CD1c-positive myeloid dendritic cell (primary cell): ENCODE data around the gene ZNF148.
A peak's percentile ranks its signal among the peaks of the same experiment; 100 is the strongest.

ENCODE experiments used
- DNase-seq: peaks from one replicate; pipeline ENCODE4 v3.0.0-alpha.2; 2016; ENCODE audit errors: extremely low spot score

Gene ZNF148

DNA sequence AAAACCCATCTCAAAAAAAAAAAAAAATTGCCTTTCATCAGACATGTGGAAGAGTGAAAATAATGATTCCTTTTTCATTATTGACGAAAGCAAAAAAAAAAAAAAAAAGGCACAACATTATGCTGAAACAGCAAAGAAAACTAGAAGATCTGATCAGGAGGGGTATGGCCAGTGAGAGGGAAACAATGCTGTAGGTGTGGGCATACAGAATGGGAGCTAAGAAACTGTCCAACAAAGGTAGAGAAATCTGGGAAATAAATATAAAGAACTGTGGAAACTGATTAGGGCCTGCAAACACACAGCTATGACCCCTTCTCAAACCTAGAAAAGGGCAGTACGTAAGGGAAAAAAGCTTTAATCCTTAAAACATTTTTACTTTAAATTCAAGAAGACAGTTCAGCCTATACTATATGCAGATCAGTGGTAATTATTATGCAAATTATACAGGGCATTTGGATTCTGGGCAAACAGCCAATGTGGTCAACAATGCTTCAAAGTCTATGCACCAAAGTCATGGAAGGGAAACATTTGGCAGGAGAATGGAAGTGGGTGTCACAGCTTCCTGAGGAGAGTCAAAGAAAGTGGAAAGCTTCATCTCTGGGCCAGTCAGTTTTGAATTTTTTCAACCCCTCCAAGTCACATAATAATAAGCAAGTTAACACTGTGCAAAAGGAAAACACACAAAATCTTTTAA lies 94.3 kb downstream of the ZNF148 start:
- DNase-seq = no peak

DNA sequence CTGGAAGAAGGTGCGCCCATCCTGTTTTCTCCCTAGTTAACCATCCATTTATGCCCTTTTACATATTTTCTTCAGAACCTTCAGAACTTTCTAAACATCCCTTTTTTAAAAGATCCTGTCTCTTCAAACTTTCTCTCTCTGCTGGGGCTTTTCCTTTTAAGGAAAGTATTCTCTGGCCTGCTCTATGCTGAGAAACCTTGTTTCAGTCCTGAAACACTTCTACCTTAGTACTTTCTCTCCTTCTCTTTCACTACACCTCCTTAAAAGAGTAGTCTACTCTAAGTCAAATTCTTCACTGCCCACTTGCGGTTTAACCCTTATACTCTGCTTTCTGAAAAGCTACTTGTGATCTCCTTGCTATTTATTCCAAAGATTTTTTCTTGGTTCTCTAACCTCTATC lies 97.0 kb downstream of the ZNF148 start:
- no peak for DNase-seq

DNA sequence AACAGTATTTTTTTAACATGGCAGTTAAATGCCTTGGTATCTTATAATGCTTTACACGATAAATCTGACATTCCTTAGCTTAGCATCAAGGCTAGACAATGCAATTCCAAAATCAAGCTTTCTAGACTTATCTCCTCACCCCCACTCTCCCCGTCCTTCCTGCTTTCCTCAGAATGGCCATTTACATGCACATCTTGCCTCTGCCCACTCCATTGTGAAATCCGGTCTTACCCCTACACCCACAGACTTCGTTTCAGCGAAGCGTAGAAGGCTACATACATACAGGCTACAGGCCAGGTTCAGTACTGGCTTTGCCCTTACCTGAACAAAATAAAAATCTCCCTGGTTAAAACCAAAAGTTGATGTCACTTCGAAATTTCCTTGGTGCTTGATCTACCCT lies 104.0 kb downstream of the ZNF148 start:
- peak; percentile 18 for DNase-seq

DNA sequence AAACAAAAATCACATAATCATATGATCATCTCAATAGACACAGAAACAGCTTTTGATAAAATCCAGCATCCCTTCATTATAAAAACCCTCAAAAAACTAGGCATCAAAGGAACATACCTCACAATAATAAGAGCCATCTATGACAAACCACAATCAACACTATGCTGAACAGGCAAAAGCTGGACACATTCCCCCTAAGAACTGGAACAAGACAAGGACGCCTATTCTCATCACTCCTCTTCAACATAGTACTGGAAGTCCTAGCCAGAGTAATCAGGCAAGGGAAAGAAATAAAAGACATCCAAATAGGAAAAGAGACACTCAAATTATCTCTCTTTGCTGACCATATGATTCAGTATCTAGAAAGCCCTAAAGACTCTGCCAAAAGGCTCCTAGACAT lies 107.7 kb downstream of the ZNF148 start:
- DNase-seq = no peak

DNA sequence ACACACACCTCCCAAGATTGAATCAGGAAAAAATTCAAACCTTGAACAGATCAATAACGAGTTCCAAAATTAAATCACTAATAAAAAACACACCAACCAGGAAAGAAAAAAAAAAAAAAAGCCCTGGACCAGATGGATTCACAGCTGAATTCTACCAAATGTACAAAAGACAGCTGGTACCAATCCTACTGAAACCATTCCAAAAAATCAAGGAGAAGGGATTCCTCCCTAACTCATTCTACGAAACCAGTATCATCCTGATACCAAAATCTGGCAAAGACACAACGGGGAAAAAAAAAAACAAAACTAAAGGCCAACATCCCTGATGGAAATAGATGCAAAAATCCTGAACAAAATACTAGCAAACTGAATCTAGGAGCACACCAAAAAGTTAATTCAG lies 108.2 kb downstream of the ZNF148 start:
- DNase-seq = no peak

DNA sequence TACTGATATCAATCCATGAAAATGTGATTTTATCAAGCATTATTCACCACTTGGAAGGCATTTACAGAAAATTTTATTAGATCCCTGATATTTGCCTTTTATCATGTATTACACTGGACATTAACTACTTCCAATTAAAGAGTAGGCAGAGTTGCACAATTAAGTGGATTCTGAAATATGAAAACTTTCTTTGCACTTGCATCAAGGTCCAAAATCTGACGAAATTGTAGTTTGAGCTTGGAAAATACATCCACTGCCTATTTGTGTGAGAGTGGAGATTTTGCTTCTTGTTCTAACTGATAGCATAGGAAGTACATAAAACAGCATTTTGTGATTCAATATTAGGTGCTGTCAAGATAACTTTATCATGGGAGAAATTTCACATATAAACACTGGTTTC lies 113.0 kb downstream of the ZNF148 start:
- DNase-seq = no peak

DNA sequence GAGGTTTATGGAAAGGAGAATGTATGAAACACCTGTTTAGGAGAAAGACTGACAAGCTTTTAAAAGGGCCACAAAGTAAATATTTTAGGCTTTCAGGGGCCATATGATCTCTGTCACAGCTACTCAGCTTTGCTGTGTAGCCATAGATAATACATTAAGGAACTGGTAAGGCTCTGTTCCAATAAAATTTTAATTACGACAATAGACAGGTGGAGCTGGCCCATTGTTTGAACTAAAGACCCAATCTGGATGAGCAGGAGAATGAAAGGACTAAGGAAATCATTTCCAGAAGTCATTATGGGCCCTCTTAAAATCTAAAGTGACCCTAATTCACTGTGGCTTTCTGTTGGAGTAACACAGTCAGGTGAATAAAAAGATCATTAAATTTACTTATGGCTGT lies 114.1 kb downstream of the ZNF148 start:
- DNase-seq = no peak

DNA sequence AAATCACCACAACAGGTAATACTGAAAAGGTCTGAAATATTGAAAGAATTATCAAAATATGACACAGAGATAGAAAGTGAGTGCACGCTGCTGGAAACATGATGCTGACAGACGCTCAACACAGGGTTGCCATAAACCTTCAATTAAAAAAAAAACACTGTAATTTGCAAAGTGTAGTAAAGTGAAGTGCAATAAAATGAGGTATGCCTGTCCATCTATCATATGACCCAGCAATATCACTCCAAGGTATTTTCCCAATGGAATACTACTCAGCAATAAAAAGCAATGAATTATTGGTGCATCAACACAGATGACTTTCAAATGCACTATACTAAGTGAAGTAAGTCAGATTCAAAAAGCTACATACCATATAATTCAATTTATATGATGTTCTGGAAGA lies 115.0 kb downstream of the ZNF148 start:
- DNase-seq = no peak

DNA sequence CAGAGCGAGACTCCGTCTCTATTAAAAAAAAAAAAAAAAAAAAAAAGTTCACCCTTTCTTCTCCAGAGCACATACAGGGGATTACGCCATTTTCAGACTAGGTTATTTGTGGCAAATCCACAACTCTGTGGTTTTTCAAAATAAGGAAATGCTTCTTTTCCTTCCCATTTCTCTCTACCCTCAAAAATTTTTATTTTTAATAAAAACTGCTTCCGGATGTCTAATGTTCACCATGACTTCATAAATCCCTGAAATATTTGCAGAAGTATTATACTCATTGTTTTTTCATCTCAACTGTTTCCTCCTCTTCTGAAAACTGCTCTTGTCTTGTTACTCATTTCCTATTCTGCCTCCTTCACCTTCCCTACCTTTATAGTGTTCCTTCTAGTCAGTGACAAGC lies 117.6 kb downstream of the ZNF148 start:
- peak; percentile 84 for DNase-seq

DNA sequence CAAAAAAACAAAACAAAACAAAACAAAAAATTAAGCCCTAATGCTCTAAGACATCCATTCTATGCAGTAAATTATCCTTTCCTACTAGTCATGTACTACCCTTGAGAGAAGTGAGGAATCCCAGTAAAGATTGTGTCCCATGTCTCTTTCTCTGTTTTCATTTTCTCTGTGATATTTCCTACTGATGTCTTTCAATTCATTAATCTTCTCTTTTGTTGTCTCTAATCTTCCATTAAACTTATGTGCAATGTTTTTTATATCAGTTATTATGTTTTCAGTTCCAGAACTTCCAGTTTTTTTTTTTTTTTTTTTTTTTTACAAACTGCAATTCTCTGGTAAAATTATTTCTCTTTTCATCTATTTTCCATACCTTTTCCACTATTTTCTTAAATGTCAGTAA lies 118.5 kb downstream of the ZNF148 start:
- DNase-seq = no peak

DNA sequence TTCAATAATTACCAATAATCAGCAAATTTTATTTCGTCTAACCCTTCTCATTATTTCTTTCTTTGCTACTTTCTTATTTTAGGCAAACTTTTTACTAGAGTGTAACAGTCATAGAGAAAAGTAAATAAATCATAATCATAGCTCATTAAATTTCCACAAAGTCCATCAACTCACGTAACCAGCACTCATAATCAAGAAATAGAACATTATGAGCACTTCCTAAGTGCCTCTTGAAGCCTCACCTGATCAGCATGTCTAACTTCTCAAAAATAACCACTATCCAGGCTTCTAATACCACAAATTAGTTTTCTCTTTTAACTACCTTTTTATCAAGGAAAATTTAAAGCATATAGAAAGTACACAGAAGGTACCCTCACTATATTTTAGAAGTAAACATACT lies 124.2 kb downstream of the ZNF148 start:
- DNase-seq = no peak

DNA sequence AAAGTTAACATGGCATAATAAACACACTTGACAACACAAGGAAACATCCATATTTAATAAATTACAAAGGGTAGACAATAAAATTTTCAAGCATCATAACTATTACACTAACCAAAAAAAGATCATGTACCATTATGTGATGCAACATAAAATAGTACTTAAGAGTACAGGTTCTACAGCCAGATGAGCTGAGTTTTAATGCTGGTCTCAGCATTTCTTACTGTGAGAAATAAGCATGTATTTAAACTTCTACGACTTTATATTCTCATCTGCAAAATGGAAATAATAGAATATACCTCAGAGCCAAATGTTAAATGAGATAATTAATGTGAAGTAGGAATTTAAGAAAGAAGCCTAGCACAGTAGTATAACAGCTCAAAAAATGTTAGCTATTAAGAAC lies 128.9 kb downstream of the ZNF148 start:
- no peak for DNase-seq

DNA sequence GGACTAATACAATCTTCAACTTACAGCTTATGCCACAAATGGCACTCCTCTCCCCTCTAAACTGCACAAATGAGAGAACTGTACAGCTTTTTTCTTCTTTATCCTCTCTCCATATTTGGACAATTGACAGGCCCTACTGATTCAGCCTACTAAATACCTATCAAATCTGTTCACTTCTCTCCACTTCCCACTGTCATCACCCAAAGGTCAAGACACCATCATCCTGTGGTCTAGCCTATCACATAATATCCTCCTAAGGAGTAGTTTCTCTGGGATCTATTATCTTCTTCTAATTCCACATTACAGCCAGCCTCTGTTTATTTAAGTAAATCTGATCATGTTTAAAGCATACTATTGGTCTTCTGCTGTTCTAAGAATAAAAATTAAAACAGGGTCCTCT lies 129.6 kb downstream of the ZNF148 start:
- no peak for DNase-seq

DNA sequence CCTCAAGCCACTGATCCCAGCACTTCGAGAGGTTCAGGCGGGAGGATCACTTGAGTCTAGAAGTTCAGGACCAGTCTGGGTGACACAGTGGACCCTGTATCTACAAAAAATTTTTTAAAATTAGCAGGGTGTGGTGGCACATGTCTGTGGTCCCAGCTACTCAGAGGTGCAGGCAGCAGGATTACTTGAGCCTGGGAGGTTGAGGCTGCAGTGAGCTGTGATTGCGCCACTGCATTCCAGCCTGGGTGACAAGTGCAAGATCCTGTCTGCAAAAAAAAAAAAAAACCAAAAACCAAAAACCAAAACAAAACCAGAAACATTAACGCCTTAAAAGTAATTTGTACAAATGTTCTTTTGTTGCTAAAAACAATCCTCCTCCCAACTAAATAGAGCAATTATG lies 134.6 kb downstream of the ZNF148 start:
- DNase-seq = no peak

DNA sequence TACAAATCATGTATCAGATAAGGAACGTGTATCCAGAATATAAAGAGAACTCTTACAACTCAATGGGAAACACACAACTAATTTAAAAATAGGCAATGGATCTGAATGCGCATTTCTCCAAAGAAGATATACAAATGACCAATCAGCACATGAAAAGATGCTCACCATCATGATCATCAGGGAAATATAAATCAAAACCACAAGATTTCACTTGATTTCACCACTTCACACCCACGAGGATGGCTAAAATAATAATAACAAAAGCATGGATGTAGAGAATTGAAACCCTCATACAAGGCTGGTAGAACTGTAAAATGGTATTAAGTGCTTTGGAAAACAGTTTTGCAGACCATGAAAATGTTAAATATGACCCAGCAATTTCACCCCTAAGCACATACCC lies 135.9 kb downstream of the ZNF148 start:
- peak; percentile 6 for DNase-seq

DNA sequence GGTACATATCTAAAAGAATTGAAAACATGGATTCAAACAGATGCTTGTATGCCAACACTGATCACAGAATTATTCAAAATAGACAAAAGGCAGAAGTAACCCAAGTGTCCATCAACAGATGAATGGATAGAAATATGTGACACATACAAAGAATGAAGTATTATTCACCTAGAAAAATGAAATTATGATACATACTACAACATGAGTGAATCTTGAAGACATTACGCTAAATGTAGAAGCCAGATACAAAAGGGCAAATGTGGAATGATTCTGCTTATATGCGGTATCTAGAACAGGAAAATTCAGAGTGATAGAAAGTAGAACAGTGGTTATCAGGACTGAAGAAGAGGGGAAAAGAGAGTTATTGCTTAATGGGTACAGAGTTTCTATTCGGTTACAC lies 136.4 kb downstream of the ZNF148 start:
- DNase-seq = no peak

DNA sequence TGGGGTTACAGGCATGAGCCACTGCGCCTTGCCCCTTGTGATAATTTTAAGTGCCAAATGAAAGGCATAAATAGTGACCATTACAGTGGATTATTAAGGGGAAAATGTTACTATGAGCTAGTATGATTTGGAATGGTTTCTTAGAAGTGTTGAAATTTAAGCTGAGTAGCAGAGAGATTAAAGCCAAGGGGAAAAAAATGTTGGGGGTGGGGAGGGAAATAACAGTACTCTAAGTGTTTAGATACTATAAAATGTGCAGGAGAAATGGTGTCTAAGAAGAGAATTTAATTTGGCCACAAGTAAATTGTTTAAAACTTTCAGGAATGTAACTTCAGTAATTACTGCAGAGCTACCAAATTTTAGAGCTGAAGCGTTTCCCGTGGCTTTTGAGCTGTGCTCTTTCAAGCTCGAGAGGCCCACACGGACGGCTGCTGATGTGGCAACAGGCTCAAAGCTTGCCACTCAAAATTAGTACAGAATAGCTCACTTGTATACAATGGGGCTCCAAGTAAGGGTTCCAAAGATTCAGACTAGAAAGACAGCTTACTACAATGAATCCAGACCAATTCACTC lies 138.7 kb downstream of the ZNF148 start:
- no peak for DNase-seq

DNA sequence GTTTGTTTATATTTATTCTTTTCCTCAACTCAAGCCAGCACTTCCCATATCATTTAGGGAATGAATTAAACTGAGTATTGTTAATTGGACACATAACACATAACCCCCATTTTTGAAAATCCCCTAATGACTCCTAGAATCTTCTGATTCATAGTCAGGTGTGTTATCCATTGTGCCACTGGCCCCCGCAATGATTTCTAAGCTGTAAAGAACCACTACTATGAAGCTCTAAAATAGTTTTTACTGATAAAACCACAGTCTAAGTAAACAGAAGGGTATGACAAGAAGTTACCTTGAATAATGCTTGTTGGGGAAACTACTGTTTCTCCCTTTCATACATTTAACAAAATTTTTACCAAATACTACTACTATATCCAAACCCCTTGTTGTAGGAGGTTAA lies 140.3 kb downstream of the ZNF148 start:
- DNase-seq = no peak

DNA sequence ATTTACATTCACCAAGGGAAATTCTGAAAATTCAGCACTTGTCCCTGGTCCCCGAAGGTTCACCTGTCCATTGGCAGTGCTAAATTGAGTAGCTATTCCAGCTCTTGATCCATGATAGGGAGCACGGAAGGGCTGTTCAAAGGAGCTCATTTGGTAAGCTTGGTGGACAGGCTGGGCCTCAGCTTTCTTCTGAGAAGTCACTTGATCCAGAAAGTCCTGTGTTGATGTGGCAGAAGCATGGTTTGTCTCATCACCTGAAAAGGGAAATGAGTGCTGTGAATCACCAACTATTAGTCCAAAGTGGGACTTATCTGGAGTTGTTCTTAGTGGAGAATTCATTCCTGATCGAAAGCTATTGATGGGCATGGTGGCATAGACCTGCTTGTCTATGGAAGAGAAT lies 142.7 kb downstream of the ZNF148 start:
- no peak for DNase-seq

DNA sequence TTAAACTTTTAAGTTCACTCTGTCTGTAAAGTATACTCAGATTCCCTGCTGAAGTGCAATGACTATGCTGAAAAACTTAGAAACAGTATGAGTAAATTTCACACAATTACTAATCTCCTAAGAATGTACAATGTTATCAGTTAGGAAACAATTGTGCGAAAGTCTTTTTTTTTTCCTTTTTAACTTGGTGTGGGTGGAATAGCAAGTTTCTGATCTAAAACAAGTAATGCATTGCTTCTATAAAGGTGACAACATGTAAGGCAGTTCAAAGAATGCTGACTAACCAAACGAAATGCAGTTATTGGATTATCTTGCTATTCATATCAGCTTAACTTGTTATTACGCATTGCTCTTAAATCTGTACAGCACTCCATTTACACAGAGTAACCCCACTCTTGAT lies 143.2 kb downstream of the ZNF148 start:
- no peak for DNase-seq

DNA sequence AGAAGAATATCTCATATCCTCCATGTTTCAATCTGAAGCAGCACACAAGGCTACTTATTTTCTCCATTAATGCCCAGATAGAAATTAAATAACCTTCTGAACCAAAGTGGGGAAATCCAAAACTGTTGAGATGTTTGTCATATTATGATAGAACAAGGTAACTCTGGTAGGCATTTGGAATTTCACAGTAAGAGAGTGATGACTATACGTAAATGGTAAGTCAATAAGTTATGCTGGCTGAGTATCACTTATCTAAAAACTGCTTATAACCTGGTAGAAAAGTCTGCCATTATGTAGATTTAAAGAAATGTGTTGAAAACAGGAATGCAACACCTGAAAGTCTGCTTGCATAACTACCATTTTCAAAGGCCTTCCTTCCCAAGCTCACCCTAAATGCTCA lies 145.4 kb downstream of the ZNF148 start:
- DNase-seq = no peak

DNA sequence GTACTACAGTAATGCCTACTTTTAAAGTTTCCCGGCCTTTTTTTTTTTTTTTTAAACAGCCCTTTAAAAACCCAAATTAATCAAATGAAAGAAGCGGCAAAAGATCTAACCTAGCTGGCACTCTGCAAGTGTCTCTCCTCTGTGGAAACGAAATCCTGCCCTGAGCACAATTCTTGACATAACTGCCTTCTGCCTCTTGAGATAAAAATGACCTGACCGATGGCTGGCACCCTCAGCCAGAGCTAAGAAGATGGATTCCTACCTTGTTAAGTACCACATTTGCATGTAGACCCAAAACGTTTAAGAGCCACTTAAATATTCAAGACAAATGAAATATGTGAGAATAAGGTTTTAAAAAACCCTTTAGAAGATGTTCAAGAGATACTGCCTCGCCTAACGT lies 146.0 kb downstream of the ZNF148 start:
- no peak for DNase-seq

DNA sequence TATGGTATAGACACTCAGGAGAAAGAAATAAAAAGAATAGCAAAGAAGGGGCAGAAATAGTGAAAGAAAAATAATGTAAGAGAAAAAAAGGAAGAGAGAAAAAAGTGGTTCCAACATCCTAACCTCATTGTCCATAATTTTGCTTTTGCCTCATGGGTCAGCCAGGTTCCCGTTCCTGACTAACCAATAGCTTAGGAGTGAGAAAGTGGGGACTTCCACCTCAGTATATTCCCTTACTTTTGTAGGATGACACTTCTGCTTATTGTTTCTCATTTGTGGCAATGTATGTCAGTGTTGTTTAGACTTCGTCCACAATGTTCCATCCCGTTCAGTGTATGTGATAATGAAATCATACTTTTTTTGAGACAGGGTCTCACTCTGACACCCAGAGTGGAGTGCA lies 153.3 kb downstream of the ZNF148 start:
- peak; percentile 10 for DNase-seq
